ENCODE data around the gene TRIM44.

- no peak for TF ChIP-seq CTCF (IDR thresholded peaks at IDR 0.05; ENCODE audit: low read length)
- TF ChIP-seq EZH2 (IDR thresholded peaks at IDR 0.05; ENCODE audit: borderline replicate concordance, low read length) = no peak
Observed at GRCh38 chr11:35619855-35620640, 42.5 kb upstream of the TRIM44 start.

Data from OCI-LY1 (cell line).